Ectodermal cell (in vitro differentiated cells): Measurements from ENCODE around the gene ADAMTS9.

Experiments
- H3K27ac ChIP-seq: 2 replicates; pipeline ENCODE4 v1.7.0; 2013; ENCODE audit warnings: mild to moderate bottlenecking, low read depth, low read length; ENCODE audit not compliant: insufficient read depth, poor library complexity, severe bottlenecking
- H3K27me3 ChIP-seq: 2 replicates; pipeline ENCODE4 v1.7.0; 2013; ENCODE audit warnings: mild to moderate bottlenecking, low read length; ENCODE audit not compliant: insufficient read depth, control insufficient read depth, poor library complexity, severe bottlenecking
- H3K36me3 ChIP-seq: one replicate; pipeline ENCODE4 v1.7.0; 2013; ENCODE audit warnings: low read length; ENCODE audit not compliant: control insufficient read depth, insufficient read depth
- H3K4me1 ChIP-seq: one replicate; pipeline ENCODE4 v1.7.0; 2013; ENCODE audit warnings: low read length; ENCODE audit not compliant: control insufficient read depth, insufficient read depth
- H3K4me3 ChIP-seq: 2 replicates; pipeline ENCODE4 v1.7.0; 2013; ENCODE audit warnings: low read depth, low read length, control low read depth; ENCODE audit not compliant: insufficient read depth
- H3K9me3 ChIP-seq: 2 replicates; pipeline ENCODE4 v1.7.0; 2013; ENCODE audit warnings: mild to moderate bottlenecking, low read length, moderate library complexity; ENCODE audit not compliant: control insufficient read depth
- WGBS, 2 experiments: methylation state at CpG; one replicate each; pipeline ENCODE4 v1.1.7; 2013; ENCODE audit warnings: missing lambda C conversion rate in 2 of 2; 5-methylcytosine and 5-hydroxymethylcytosine counted together

Gene ADAMTS9

GRCh38 chr3:64520334-64520733, 167.5 kb downstream of the ADAMTS9 start:
- Histone ChIP-seq H3K4me3 (no peak overlapping the region), H3K36me3 (no peaks in the 10 kb centered on the region)
- WGBS, 2 experiments: 83 to 86% methylated on average over 3 of the region's 3 CpGs

GRCh38 chr3:64518950-64519349, 168.8 kb downstream of the ADAMTS9 start:
- Histone ChIP-seq H3K4me3 (no peak overlapping the region), H3K27ac (no peak overlapping the region), H3K9me3 (no peaks in the 10 kb centered on the region), H3K4me1 (no peaks in the 10 kb centered on the region), H3K36me3 (no peaks in the 10 kb centered on the region), H3K27me3 (no peaks in the 10 kb centered on the region)
- WGBS, 2 experiments: 89 to 94% methylated on average over 1 of the region's 1 CpG

More at GRCh38 chr3:64520334-64520733, 167.5 kb downstream of the ADAMTS9 start:
- H3K4me1 ChIP-seq: no peaks in the 10 kb centered on the region
- no peak overlapping the region for H3K27ac ChIP-seq
- H3K9me3 ChIP-seq: no peaks in the 10 kb centered on the region
- no peaks in the 10 kb centered on the region for H3K27me3 ChIP-seq

GRCh38 chr3:64518496-64518895, 169.3 kb downstream of the ADAMTS9 start:
- Histone ChIP-seq H3K36me3 (no peaks in the 10 kb centered on the region), H3K27me3 (no peaks in the 10 kb centered on the region), H3K4me1 (no peaks in the 10 kb centered on the region), H3K9me3 (no peaks in the 10 kb centered on the region), H3K27ac (no peak overlapping the region), H3K4me3 (no peak overlapping the region)
- WGBS, 2 experiments: 93 to 97% methylated on average over 6 of the region's 6 CpGs

- no peak overlapping the region for H3K4me3 ChIP-seq
- WGBS, 2 experiments: 92 to 93% methylated on average over 3 of the region's 3 CpGs
- no peaks in the 10 kb centered on the region for H3K9me3 ChIP-seq
- no peaks in the 10 kb centered on the region for H3K27me3 ChIP-seq
- H3K36me3 ChIP-seq: no peaks in the 10 kb centered on the region
- no peak overlapping the region for H3K27ac ChIP-seq
- no peaks in the 10 kb centered on the region for H3K4me1 ChIP-seq
Observed at GRCh38 chr3:64514889-64515288, 172.9 kb downstream of the ADAMTS9 start.

GRCh38 chr3:64509206-64509605, 178.6 kb downstream of the ADAMTS9 start:
- Histone ChIP-seq H3K27me3 (no peaks in the 10 kb centered on the region), H3K4me1 (no peaks in the 10 kb centered on the region), H3K36me3 (no peaks in the 10 kb centered on the region), H3K9me3 (no peaks in the 10 kb centered on the region), H3K4me3 (no peak overlapping the region), H3K27ac (no peak overlapping the region)
- WGBS, 2 experiments: 88 to 92% methylated on average over 3 to 5 of the region's 5 CpGs

GRCh38 chr3:64508140-64508539, 179.7 kb downstream of the ADAMTS9 start:
- Histone ChIP-seq H3K4me3 (no peak overlapping the region), H3K4me1 (no peaks in the 10 kb centered on the region), H3K36me3 (no peaks in the 10 kb centered on the region), H3K9me3 (no peaks in the 10 kb centered on the region), H3K27me3 (no peaks in the 10 kb centered on the region), H3K27ac (no peak overlapping the region)
- 94% methylated on average over 1 of the region's 1 CpG for WGBS, 2 experiments

GRCh38 chr3:64506255-64506654, 181.5 kb downstream of the ADAMTS9 start:
- WGBS, 2 experiments: 92 to 95% methylated on average over 8 of the region's 8 CpGs
- Histone ChIP-seq H3K27me3 (no peaks in the 10 kb centered on the region), H3K9me3 (no peaks in the 10 kb centered on the region), H3K4me3 (no peak overlapping the region), H3K36me3 (no peaks in the 10 kb centered on the region), H3K27ac (no peak overlapping the region), H3K4me1 (no peaks in the 10 kb centered on the region)

GRCh38 chr3:64505419-64505818, 182.4 kb downstream of the ADAMTS9 start:
- Histone ChIP-seq H3K4me3 (no peak overlapping the region), H3K27ac (no peak overlapping the region), H3K4me1 (no peaks in the 10 kb centered on the region), H3K36me3 (no peaks in the 10 kb centered on the region), H3K9me3 (no peaks in the 10 kb centered on the region), H3K27me3 (no peaks in the 10 kb centered on the region)
- WGBS, 2 experiments: 90 to 91% methylated on average over 7 of the region's 7 CpGs

- H3K4me3 ChIP-seq: no peak overlapping the region
- H3K27me3 ChIP-seq: no peaks in the 10 kb centered on the region
- no peaks in the 10 kb centered on the region for H3K9me3 ChIP-seq
- H3K27ac ChIP-seq: no peak overlapping the region
- H3K4me1 ChIP-seq: no peaks in the 10 kb centered on the region
- 87 to 95% methylated on average over 1 of the region's 1 CpG for WGBS, 2 experiments
- no peaks in the 10 kb centered on the region for H3K36me3 ChIP-seq
Observed at GRCh38 chr3:64502284-64502683, 185.5 kb downstream of the ADAMTS9 start.

GRCh38 chr3:64501298-64501906, 186.4 kb downstream of the ADAMTS9 start:
- Histone ChIP-seq H3K27ac (no peak overlapping the region), H3K4me1 (no peaks in the 10 kb centered on the region), H3K36me3 (no peaks in the 10 kb centered on the region), H3K9me3 (no peaks in the 10 kb centered on the region), H3K4me3 (no peak overlapping the region), H3K27me3 (no peaks in the 10 kb centered on the region)
- 80 to 84% methylated on average over 8 of the region's 8 CpGs for WGBS, 2 experiments
